ENCODE data around the gene XRCC2.
"Not testable (repeated sequence)": the region's sequence is repeated elsewhere in the genome, so short reads cannot be mapped to it uniquely, and the experiment has no call there.

The XRCC2 gene

GRCh38 chr7:152704796-152705384, 28.9 kb upstream of the XRCC2 start:
- Histone ChIP-seq H3K4me3 (ENCODE audit: insufficient read length, low read depth) (no peak overlapping the region), H3K9me3 (ENCODE audit: insufficient read depth, low read length) (peaks cover 21% of the 10 kb centered on the region), H3K36me3 (ENCODE audit: insufficient read depth, insufficient read length, low read length) (no peaks in the 10 kb centered on the region), H3K4me1 (ENCODE audit: insufficient read depth, insufficient read length) (no peaks in the 10 kb centered on the region), H3K27me3 (ENCODE audit: insufficient read depth, insufficient read length) (no peaks in the 10 kb centered on the region), H3K9ac (ENCODE audit: insufficient read length, low read depth) (no peak overlapping the region)
- DNase-seq (ENCODE audit: low read depth, low spot score): no peak
- no peak for TF ChIP-seq ZNF274 (IDR thresholded peaks at IDR 0.05; ENCODE audit: low read depth, low read length)
- TF ChIP-seq YY1 (IDR thresholded peaks at IDR 0.05; ENCODE audit: insufficient read depth, insufficient read length): no peak
- no peak for TF ChIP-seq SUZ12 (IDR thresholded peaks at IDR 0.05; ENCODE audit: extremely low read depth, insufficient read depth, insufficient read length)

- no peaks in the 10 kb centered on the region for H3K36me3 ChIP-seq (ENCODE audit: insufficient read depth, insufficient read length, low read length)
- no peaks in the 10 kb centered on the region for H3K27me3 ChIP-seq (ENCODE audit: insufficient read depth, insufficient read length)
- H3K4me3 ChIP-seq (ENCODE audit: insufficient read length, low read depth): no peak overlapping the region
- no peak for DNase-seq (ENCODE audit: low read depth, low spot score)
- peaks cover 6% of the 10 kb centered on the region for H3K9me3 ChIP-seq (ENCODE audit: insufficient read depth, low read length)
- TF ChIP-seq ZNF274 (IDR thresholded peaks at IDR 0.05; ENCODE audit: low read depth, low read length) (no peak), SUZ12 (IDR thresholded peaks at IDR 0.05; ENCODE audit: extremely low read depth, insufficient read depth, insufficient read length) (no peak), YY1 (IDR thresholded peaks at IDR 0.05; ENCODE audit: insufficient read depth, insufficient read length) (no peak)
- no peak overlapping the region for H3K9ac ChIP-seq (ENCODE audit: insufficient read length, low read depth)
- H3K4me1 ChIP-seq (ENCODE audit: insufficient read depth, insufficient read length): no peaks in the 10 kb centered on the region
These were observed 23.1 kb upstream of the XRCC2 start for GRCh38 chr7:152699079-152699478.

- H3K27me3 ChIP-seq (ENCODE audit: insufficient read depth, insufficient read length); H3K4me3 ChIP-seq (ENCODE audit: insufficient read length, low read depth); H3K4me1 ChIP-seq (ENCODE audit: insufficient read depth, insufficient read length); H3K36me3 ChIP-seq (ENCODE audit: insufficient read depth, insufficient read length, low read length); H3K9ac ChIP-seq (ENCODE audit: insufficient read length, low read depth); H3K9me3 ChIP-seq (ENCODE audit: insufficient read depth, low read length); DNase-seq (ENCODE audit: low read depth, low spot score): not testable (repeated sequence)
These were observed 21.5 kb upstream of the XRCC2 start for GRCh38 chr7:152697268-152697974.

GRCh38 chr7:152692196-152692595, 16.3 kb upstream of the XRCC2 start:
- H3K4me3 ChIP-seq (ENCODE audit: insufficient read length, low read depth); H3K9me3 ChIP-seq (ENCODE audit: insufficient read depth, low read length); H3K27me3 ChIP-seq (ENCODE audit: insufficient read depth, insufficient read length); H3K9ac ChIP-seq (ENCODE audit: insufficient read length, low read depth); H3K4me1 ChIP-seq (ENCODE audit: insufficient read depth, insufficient read length); H3K36me3 ChIP-seq (ENCODE audit: insufficient read depth, insufficient read length, low read length); DNase-seq (ENCODE audit: low read depth, low spot score): not testable (repeated sequence)

- Histone ChIP-seq H3K27me3 (ENCODE audit: insufficient read depth, insufficient read length) (no peaks in the 10 kb centered on the region), H3K4me3 (ENCODE audit: insufficient read length, low read depth) (no peak overlapping the region), H3K9me3 (ENCODE audit: insufficient read depth, low read length) (no peaks in the 10 kb centered on the region), H3K4me1 (ENCODE audit: insufficient read depth, insufficient read length) (no peaks in the 10 kb centered on the region), H3K36me3 (ENCODE audit: insufficient read depth, insufficient read length, low read length) (no peaks in the 10 kb centered on the region), H3K9ac (ENCODE audit: insufficient read length, low read depth) (no peak overlapping the region)
- TF ChIP-seq YY1 (IDR thresholded peaks at IDR 0.05; ENCODE audit: insufficient read depth, insufficient read length) (no peak), ZNF274 (IDR thresholded peaks at IDR 0.05; ENCODE audit: low read depth, low read length) (no peak), SUZ12 (IDR thresholded peaks at IDR 0.05; ENCODE audit: extremely low read depth, insufficient read depth, insufficient read length) (no peak)
- no peak for DNase-seq (ENCODE audit: low read depth, low spot score)
These were observed 7.4 kb upstream of the XRCC2 start for GRCh38 chr7:152683297-152683696.

- no peaks in the 10 kb centered on the region for H3K4me1 ChIP-seq (ENCODE audit: insufficient read depth, insufficient read length)
- H3K27me3 ChIP-seq (ENCODE audit: insufficient read depth, insufficient read length): no peaks in the 10 kb centered on the region
- DNase-seq (ENCODE audit: low read depth, low spot score): no peak
- no peaks in the 10 kb centered on the region for H3K9me3 ChIP-seq (ENCODE audit: insufficient read depth, low read length)
- no peak overlapping the region for H3K9ac ChIP-seq (ENCODE audit: insufficient read length, low read depth)
- no peak overlapping the region for H3K4me3 ChIP-seq (ENCODE audit: insufficient read length, low read depth)
- peaks cover 7% of the 10 kb centered on the region for H3K36me3 ChIP-seq (ENCODE audit: insufficient read depth, insufficient read length, low read length)
- TF ChIP-seq YY1 (IDR thresholded peaks at IDR 0.05; ENCODE audit: insufficient read depth, insufficient read length) (no peak), ZNF274 (IDR thresholded peaks at IDR 0.05; ENCODE audit: low read depth, low read length) (no peak)
These were observed 2.1 kb upstream of the XRCC2 start for GRCh38 chr7:152677808-152678670.

GRCh38 chr7:152674860-152675758, 832 bp downstream of the XRCC2 start:
- no peaks in the 10 kb centered on the region for H3K9me3 ChIP-seq (ENCODE audit: insufficient read depth, low read length)
- H3K4me3 ChIP-seq (ENCODE audit: insufficient read length, low read depth): peak overlapping the region; percentile 86
- no peaks in the 10 kb centered on the region for H3K4me1 ChIP-seq (ENCODE audit: insufficient read depth, insufficient read length)
- no peaks in the 10 kb centered on the region for H3K27me3 ChIP-seq (ENCODE audit: insufficient read depth, insufficient read length)
- no peak for DNase-seq (ENCODE audit: low read depth, low spot score)
- peaks cover 18% of the 10 kb centered on the region for H3K36me3 ChIP-seq (ENCODE audit: insufficient read depth, insufficient read length, low read length)
- peak overlapping the region; percentile 83 for H3K9ac ChIP-seq (ENCODE audit: insufficient read length, low read depth)
- TF ChIP-seq SUZ12 (IDR thresholded peaks at IDR 0.05; ENCODE audit: extremely low read depth, insufficient read depth, insufficient read length) (no peak), YY1 (IDR thresholded peaks at IDR 0.05; ENCODE audit: insufficient read depth, insufficient read length) (no peak), ZNF274 (IDR thresholded peaks at IDR 0.05; ENCODE audit: low read depth, low read length) (no peak)

Data from NT2/D1 (cell line).